Urinary bladder (tissue), 4 donors: ENCODE measurements around the gene KIAA1614. TPM values are rescaled to one million over a fixed set of nuclear protein-coding genes. Genes with fewer than 3 reads are reported as not detected.

Experiments used
- DNase-seq: peaks from one replicate; pipeline ENCODE4 v3.0.0-alpha.2; 2015; ENCODE audit errors: extremely low spot score
- H3K27ac ChIP-seq: one replicate; pipeline ENCODE4 v1.5.1; 2013; ENCODE audit warnings: low read depth, mild to moderate bottlenecking, moderate library complexity
- H3K36me3 ChIP-seq: one replicate; pipeline ENCODE4 v1.6.1; 2013; ENCODE audit warnings: mild to moderate bottlenecking, moderate library complexity; ENCODE audit not compliant: insufficient read depth
- H3K4me1 ChIP-seq: one replicate; pipeline ENCODE4 v1.6.1; 2013; ENCODE audit warnings: mild to moderate bottlenecking, moderate library complexity; ENCODE audit not compliant: insufficient read depth
- H3K4me3 ChIP-seq: one replicate; pipeline ENCODE4 v1.5.1; 2013; ENCODE audit warnings: low read depth, low read length
- WGBS: extraction: QIAGEN DNeasy Blood & Tissue Kit; methylation state at CpG from one replicate; pipeline ENCODE4 v1.1.7; 2013; 5-methylcytosine and 5-hydroxymethylcytosine counted together
- polyA plus RNA-seq: library from polyadenylated mRNA; stranded (reverse); fragments of 200-250 nt; gene quantifications from one replicate; pipeline ENCODE4 v1.2.3, GENCODE V29; 2013
- total RNA-seq: library from RNA; depleted of rRNA; stranded (reverse); fragments of >200 nt; gene quantifications from one replicate; pipeline ENCODE4 v1.2.3, GENCODE V29; 2014
- donor health status: healthy with polysubstance abuse.
- donor health status: healthy.

KIAA1614 gene, protein sequence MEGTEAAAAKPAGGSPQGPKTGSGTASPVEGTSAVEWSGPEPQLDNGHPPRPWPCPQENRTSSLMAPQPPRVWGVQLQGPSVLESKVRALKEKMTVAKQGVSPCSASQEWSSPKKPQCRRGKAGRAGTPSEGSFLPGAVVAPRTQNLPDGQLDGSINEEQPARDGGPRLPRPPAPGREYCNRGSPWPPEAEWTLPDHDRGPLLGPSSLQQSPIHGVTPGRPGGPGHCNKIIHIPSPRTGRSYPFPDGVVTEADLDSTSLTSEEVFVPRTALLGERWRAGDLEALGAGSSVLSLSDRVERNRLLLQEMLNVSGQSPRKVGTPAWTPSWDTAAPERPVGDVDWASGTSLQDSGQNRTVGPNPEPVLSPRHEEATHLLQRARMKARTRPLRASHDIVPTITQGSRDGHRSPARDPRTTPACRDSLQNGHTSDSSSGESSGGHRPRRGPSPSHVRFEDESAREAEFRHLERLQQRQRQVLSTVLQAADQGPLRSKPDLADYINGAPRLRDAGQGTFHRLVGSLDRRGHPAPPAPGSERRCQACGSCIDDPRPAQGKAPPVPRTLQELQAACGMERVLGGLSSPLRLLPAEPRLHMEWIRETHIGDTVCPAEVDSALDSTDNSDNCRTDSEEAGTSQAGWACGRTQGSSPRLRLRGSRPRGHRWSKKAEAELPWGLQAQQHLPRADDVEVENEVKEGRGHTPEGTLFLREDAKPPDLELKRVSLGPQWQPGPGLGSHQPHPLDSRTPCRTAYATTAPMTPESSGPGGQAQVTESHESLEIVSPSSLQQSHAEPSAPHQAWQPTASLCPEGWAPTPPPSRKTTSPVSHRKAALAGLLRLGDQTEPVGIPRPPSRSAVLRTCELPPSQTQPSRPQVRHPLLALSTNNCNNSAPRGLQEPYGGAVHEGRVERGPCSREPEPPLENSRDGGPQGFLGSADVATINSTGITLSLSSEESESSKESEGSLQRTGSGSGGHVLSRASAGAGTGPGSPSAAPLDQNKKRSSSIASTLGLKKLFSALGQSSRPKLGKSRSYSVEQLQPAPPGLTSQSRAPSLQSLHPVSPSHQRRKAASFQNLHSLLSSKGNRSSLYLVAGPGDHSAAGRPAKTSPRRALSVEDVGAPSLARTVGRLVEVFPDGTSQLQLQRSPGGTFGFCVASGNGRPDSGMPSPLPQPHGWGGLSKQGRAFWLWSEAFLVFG
- 5.8 TPM for total RNA-seq
- polyA plus RNA-seq = 16.6 TPM

DNA sequence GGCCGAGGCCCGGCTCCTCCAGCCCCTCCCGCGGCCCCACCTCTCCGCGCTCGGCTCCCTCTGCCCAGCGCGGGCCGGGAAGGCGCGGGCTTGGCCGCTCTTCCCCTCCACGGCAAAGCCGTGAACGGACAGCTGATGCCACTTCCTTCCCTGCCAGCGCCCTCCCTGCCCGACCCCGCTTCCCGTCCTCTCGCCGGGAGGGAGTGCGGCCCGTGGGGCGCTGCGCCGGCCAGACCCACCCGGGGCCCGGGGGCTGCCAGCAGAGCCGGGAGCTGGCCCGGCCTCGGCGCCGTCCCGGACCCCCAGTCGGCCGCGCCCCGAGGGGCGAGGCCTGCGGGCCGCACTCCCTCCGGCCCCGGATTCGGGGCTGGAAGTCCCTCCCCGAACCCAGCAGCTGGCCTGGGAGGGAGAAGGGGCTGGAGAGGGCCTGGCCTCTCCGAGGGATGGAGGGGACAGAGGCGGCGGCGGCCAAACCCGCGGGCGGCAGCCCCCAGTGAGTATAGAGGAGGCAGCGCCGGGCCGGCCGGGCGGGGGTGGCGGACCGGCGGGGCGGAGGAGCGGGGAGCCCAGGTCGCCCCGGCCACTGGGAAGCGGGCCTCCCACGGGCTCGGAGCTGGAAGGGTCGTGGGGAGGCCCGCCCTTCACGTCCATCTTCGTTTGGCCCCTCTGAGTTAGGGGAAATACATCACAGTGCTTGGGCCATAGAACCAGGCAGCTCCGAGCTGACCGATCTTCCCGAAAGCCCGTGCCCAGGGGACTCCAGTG lies at the start of gene KIAA1614:
TSS of gene KIAA1614 (plus strand) at position 97 of the 765 bp plus-strand sequence. CDS start at position 444, 347 bp downstream.
- WGBS = 1% methylated on average over 76 of the region's 76 CpGs
- H3K36me3 ChIP-seq = no peaks in the 10 kb centered on the region
- no peak for DNase-seq

DNA sequence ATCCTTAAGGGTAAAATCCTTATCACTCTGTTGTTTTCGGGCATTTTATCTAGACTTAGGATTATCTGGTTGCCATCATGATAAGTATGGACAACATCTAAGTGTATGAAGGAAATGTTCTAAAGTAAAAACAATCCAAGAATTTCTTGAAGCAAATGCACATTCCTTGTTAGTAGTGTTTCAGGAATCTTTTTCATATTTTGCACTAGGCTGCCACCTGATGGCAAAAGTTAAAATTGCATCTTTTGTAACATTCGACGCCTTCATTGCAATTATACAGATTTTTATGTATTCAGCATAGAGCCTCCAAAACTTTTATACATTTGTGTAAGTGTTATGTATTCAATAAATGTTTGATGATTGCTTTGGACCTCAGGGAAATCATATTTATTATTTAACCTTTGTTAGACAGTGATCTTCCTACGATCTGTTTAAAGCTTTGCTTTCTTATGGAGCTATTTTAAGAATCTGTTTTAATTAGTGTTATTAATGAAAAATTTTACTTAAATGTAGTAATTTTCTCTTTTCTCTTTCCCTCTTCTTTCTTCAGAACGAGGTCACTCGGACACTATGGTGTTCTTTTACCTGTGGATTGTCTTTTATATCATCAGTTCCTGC lies 49.4 kb upstream of the KIAA1614 start:
- Histone ChIP-seq H3K27ac (no peak overlapping the region), H3K4me3 (no peak overlapping the region), H3K36me3 (no peaks in the 10 kb centered on the region), H3K4me1 (no peaks in the 10 kb centered on the region)
- WGBS = 31% methylated on average over 6 of the region's 6 CpGs
- DNase-seq = peak; percentile 39

More for the DNA sequence above, at the start of gene KIAA1614:
- H3K4me3 ChIP-seq = peak within 1 kb of the TSS; percentile 72
- no peaks in the 10 kb centered on the region for H3K4me1 ChIP-seq
- H3K27ac ChIP-seq = peak within 1 kb of the TSS; percentile 88

DNA sequence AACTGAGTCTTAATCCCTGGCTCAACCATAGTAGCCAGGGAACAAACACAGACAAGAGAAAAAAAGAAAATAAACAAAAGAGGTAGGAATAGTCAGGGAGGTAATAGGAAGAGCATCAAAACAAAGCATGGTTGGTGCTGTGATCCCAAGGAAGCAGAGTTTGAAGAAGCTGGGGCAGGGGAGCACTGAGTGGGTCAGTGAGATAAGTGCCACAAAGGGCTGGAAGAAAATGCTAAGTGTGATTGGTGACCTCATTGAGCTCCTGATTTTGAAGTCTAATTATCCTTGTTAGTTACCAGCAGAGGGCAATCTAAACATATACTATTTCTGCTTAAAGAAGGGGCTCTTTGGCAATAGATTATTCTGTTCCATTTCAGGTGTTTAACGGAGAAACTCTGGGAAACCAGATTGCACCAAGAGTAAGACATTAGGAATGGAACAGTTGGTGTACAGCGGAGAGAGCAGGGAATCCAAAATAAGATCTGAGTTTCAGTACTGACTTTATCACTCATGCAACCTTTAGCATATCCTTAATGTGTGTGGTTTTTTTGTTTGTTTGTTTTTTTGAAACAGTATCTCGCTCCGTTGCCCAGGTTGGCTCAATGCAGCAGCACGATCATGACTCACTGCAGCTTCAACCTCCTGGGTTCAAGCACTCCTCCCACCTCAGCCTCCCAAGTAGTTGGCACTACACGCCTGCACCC lies 30.7 kb upstream of the KIAA1614 start:
- no peaks in the 10 kb centered on the region for H3K4me1 ChIP-seq
- H3K36me3 ChIP-seq = peaks cover 2% of the 10 kb centered on the region
- H3K4me3 ChIP-seq = no peak overlapping the region
- peak; percentile 11 for DNase-seq
- 58% methylated on average over 6 of the region's 6 CpGs for WGBS
- no peak overlapping the region for H3K27ac ChIP-seq

DNA sequence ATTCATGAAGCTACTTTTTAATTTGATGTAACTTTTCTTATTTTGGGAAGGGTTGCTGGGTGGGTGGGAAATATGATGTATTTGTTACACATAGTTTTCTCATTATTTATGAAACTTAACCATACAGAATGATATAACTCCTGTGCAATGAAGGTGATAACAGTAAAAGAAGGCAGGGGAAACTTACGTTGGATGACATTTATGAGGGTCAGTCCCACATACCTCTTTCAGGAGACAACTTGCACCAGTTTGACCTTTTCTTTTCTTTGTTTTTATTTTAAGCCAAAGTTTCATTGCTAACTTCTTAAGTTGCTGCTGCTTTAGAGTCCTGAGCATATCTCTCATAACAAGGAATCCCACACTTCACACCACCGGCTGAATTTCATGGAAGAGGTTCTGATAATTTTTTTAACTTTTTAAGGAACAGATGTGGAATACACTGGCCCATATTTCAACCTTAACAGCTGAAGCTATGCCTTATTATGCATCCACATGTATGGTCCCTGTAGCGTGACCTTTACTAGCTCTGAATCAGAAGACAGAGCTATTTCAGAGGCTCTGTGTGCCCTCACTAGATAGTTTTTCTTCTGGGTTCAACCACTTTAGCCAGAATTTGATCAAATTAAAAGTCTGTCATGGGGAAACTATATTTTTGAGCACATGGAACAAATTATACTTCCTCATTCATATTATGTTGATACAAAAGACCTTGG lies 28.0 kb upstream of the KIAA1614 start:
- no peak for DNase-seq
- Histone ChIP-seq H3K36me3 (peaks cover 2% of the 10 kb centered on the region), H3K4me3 (no peak overlapping the region), H3K4me1 (no peaks in the 10 kb centered on the region), H3K27ac (no peak overlapping the region)
- 84% methylated on average over 3 of the region's 3 CpGs for WGBS

DNA sequence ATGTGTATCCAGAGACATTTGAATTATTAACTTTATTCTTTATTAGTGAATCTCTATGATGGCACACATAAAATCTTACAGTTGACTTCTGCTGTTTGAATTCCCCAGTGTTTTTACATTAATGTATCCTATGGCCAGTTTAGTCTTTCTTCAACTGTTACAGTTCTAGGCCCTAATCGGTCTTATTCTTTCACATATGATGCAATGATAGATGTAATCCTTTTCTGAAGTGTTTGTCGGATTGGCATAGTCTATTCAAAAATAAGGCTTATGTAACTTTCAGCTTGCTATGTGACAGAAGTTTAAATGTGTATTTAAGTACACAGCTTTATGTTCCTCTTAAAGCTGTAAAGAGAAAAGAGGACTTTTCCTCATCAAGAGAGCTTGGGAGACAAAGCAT lies 26.4 kb upstream of the KIAA1614 start:
- no peak for DNase-seq
- Histone ChIP-seq H3K4me1 (no peaks in the 10 kb centered on the region), H3K36me3 (peaks cover 2% of the 10 kb centered on the region), H3K4me3 (no peak overlapping the region), H3K27ac (no peak overlapping the region)
- WGBS = 96% methylated on average over 2 of the region's 2 CpGs

- peaks cover 2% of the 10 kb centered on the region for H3K36me3 ChIP-seq
- 96% methylated on average over 7 of the region's 7 CpGs for WGBS
- no peaks in the 10 kb centered on the region for H3K4me1 ChIP-seq
- H3K4me3 ChIP-seq = no peak overlapping the region
- no peak overlapping the region for H3K27ac ChIP-seq
- DNase-seq = no peak
Measured at GRCh38 chr1:180887841-180888240, 24.9 kb upstream of the KIAA1614 start.

GRCh38 chr1:180888870-180889269 lies 23.8 kb upstream of the KIAA1614 start:
- 86% methylated on average over 1 of the region's 1 CpG for WGBS
- Histone ChIP-seq H3K36me3 (peaks cover 2% of the 10 kb centered on the region), H3K4me1 (no peaks in the 10 kb centered on the region), H3K27ac (no peak overlapping the region), H3K4me3 (no peak overlapping the region)
- no peak for DNase-seq

GRCh38 chr1:180889325-180889724 lies 23.4 kb upstream of the KIAA1614 start:
- no peak overlapping the region for H3K27ac ChIP-seq
- H3K4me3 ChIP-seq = no peak overlapping the region
- 75% methylated on average over 2 of the region's 2 CpGs for WGBS
- no peak for DNase-seq
- peaks cover 2% of the 10 kb centered on the region for H3K36me3 ChIP-seq
- no peaks in the 10 kb centered on the region for H3K4me1 ChIP-seq

- no peaks in the 10 kb centered on the region for H3K4me1 ChIP-seq
- WGBS = 76% methylated on average over 5 of the region's 5 CpGs
- H3K27ac ChIP-seq = no peak overlapping the region
- no peak overlapping the region for H3K4me3 ChIP-seq
- DNase-seq = no peak
- no peaks in the 10 kb centered on the region for H3K36me3 ChIP-seq
Measured at GRCh38 chr1:180892272-180892671, 20.4 kb upstream of the KIAA1614 start.

- DNase-seq = no peak
- H3K27ac ChIP-seq = no peak overlapping the region
- H3K4me1 ChIP-seq = no peaks in the 10 kb centered on the region
- WGBS = 87% methylated on average over 2 of the region's 2 CpGs
- H3K4me3 ChIP-seq = no peak overlapping the region
- no peaks in the 10 kb centered on the region for H3K36me3 ChIP-seq
Measured at GRCh38 chr1:180892675-180893074, 20.0 kb upstream of the KIAA1614 start.

DNA sequence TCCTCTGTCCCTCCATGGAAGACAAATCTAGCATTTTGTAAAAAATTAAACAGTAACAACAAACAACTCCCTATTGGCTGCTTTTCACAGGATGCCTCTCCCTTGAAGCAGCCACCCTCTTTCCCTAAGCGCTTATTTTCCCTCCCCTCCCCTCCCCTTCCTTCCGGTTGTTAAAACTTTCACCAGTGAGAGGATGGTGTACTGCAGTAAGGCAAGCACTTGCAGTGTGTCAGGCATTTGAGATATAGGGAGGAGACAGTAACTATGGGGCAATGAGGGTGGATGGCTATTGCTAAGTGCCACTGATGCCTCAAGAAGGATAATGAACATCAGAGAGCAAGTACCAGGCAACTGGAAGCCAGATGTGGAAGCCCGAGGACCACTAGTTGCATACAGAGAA lies 19.1 kb upstream of the KIAA1614 start:
- Histone ChIP-seq H3K4me1 (no peaks in the 10 kb centered on the region), H3K4me3 (no peak overlapping the region), H3K27ac (no peak overlapping the region), H3K36me3 (no peaks in the 10 kb centered on the region)
- WGBS = 56% methylated on average over 3 of the region's 3 CpGs
- no peak for DNase-seq

DNA sequence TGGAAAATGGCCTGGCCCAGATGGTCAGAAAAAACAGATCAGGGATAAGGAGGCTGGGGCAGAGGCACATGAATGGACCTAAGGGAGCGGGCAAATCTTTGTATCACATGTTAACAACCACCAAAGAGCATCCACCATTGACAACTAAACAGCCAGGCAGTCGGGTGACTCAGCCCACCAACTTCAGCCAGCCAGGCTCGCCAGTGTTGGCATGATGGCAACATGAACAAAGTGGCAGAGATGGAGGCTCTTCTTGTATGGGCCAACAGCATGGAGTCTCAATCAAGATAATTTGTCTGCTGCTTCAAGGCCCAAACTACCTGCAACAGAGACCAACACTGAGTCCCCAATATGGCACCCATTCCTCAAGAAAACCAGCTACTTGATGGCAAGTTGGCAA lies 16.5 kb upstream of the KIAA1614 start:
- Histone ChIP-seq H3K27ac (no peak overlapping the region), H3K4me1 (no peaks in the 10 kb centered on the region), H3K36me3 (no peaks in the 10 kb centered on the region), H3K4me3 (no peak overlapping the region)
- 97% methylated on average over 3 of the region's 3 CpGs for WGBS
- DNase-seq = no peak
